Inferior parietal cortex (tissue), 1 donor: ENCODE data around the gene COL1A1.

Experiments
- DNase-seq: peaks from one replicate; pipeline ENCODE4 v3.0.0-alpha.2; 2016; ENCODE audit errors: extremely low spot score

The COL1A1 gene

DNA sequence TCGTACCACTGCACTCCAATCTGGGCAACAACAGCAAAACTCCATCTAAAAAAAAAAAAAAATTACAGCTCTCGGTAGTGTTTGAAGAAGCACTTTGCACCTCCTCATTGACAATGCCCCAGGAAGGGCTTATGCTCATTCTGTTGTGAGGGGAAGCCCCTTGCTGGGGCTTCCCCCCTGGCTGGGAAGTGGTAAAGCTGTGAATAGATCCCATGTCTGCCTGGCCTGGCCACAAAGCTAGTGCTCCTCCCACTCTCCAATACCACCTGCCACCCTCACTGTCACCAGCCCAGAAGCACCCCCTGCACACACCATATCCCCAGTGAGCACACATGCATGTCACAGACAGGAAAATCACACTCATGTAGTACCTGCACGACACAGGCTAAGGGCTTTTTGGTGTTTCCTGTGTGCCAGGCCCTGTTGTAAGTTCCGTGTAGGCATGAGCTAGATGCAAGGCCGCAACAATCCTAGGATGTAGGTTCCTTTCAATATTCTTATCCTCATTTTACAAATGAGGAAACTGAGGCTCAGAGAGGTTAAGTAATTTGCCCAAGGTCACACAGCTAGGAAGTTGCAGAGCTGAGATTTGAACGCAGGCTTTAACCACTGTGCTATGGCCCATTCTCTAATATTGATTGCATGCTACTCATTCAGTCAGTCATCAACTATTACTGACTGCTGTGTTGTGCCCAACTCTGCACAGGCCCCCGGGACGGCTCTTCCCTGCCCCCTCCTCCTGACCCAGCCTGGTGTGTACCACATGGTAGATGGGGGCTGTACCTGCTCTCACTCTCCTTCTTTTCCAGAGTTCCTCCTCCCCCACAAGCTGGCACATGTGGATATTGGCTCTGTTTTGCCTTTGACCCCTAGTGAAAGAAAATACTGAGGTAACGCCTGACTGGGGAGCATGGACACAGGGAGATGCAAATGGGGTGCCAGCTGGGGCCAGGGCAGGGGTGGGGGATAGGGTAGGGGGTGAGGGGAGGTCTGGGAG, 11.9 kb upstream of the COL1A1 start:
- no peak for DNase-seq

DNA sequence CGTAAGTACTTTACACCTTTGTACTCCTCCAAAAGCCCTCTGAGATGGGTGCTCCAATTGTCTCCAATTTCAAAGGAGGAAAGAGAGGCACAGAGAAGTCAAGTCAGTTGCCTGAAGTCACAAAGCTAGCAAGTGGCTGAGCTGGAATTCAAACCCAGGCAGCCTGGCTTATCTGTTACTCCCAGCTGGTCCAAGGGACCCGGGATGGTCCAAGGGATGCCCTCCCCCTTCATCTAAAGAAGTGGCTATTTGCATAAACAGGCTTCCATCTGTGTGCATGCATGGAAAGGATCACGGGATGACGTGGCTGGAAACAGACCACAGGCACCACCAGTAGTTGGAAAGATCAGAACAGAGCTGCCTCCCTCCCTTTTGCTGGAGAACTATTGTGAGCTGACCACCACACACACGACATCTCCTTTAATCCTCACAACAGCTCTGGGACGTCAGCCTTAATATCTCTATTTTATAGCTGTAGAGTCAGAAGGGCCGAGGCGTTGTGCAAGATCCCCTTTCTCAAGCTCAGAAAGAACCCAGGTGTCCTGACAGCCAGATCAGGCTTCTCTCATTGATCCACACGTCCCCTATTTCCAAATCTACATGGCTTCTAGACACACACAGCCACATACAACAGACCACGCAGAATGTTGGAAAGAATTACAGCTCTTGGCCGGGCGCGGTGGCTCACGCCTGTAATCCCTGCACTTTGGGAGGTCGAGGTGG, 10.9 kb upstream of the COL1A1 start:
- DNase-seq: no peak

GRCh38 chr17:50211249-50212120, 10.1 kb upstream of the COL1A1 start:
- DNase-seq: no peak

- DNase-seq: no peak
Measured at GRCh38 chr17:50210240-50211225, 9.1 kb upstream of the COL1A1 start.

DNA sequence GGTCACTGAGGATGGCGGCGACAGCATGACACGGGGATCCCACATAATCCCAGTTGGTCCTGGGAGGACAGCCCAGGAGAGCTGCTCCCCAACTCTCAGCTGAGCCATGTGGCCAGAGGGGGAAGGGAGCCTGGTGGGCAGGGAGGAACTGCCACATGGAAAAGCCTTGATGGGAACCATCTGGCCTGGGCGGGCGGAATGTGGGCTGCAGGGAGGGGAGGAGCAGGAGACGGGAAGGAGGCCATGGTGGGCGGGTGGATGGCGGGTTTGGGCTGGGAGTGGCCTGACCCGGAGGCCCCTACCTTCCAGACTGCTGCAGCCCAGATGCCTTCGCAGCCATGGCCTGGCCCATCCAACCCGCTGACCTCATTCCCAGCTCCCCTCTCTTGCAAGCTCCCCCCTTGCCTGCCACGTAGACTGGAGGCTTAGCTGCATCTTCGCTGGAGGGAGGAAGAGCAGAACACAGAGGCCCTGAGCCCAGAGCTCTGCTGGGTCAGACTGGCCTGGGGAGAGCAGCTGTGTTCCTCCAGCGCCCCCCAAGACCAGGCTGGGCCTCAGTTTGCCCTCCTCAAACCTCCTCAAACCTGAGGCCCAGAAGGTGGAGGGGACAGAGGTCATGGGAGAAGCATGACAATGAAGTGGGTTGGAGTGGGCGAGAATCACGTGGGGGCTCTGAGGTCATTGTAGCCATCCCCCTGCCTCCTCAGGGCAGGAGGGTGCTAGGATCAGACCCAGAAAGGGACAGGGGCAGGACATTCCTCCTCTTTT, 8.2 kb upstream of the COL1A1 start:
- no peak for DNase-seq

GRCh38 chr17:50209133-50209471, 7.7 kb upstream of the COL1A1 start:
- DNase-seq: no peak

DNA sequence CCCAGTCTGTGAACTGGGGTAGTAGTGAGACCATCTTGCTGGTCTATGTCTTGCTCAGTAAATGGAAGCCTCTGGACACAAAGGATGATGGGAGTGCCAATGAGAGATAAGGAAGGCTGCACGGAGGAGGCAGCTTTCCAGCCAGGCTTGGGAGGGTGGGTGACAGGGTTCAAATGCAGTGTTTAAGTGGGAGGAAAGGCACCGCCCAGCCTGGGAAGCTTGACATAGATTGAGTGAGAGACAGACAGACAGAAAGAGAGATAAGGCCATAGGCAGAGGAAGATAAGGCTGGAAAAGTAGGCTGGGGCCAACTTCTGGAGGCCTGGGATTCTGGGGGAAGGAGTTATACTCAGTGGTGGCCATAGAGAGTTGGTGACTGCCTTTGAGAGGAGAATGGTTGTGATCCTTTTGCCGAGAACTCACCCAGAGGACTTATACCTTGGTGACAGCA, 7.2 kb upstream of the COL1A1 start:
- no peak for DNase-seq

- DNase-seq: no peak
Measured at GRCh38 chr17:50207792-50208567, 6.5 kb upstream of the COL1A1 start.

GRCh38 chr17:50207315-50207714, 5.9 kb upstream of the COL1A1 start:
- no peak for DNase-seq

DNA sequence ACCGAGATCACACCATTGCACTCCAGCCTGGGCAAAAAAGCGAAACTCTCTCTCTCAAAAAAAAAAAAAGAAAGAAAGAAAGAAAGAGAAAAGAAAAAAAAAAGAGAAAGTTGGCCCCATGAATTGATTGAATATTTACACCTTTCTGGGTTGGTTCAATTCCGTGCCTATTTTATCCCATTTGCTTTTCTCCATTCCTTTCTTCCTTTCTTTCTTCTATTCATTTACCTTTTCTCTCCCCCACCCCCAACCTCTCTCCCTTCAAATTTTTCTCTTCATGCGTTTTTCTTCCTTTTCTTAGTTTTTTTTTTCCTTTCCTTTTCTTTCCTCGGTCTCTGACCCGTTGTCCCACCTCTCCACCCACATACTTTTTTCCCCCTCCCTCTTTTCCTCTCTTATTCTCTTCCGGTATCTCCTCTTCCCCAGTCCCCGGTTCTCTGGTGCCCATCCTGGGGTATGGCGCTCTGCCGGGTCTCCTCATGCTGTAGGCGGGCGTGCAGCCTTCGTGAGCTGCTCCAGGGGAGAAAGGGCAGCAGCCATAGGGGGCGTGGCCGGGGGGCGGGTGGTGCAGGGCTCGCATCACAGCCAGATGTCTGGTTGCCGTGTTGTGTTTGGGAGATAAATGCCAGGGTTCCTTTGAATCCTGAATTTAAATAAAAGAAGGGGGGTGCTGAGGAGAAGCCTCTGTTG, 5.3 kb upstream of the COL1A1 start:
- DNase-seq: no peak

DNA sequence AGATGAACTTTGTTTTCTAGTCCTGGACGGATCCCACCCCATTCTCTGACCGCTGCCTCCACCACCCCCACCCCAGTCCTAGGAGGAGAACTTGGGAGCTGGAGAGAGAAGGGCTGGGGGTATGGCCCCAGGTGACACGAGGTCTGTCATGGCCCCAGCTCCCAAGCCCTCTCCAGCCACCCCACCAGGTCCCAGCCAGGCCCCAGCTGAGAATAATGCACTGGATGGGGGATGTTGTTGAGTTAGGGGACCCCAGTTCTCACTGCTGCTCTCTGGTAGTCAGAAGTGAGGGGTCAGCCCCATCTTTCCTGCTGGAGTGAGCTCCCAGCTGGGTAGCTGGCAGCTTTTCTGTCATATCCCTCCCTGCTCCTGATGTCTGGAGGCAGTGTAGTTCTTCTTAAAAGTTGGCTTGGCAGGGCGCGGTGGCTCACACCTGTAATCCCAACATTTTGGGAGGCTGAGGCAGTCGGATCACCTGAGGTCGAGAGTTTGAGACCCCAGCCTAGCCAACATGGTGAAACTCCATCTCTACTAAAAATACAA, 4.6 kb upstream of the COL1A1 start:
- no peak for DNase-seq

- DNase-seq: no peak
Measured at GRCh38 chr17:50205111-50205962, 3.9 kb upstream of the COL1A1 start.

DNA sequence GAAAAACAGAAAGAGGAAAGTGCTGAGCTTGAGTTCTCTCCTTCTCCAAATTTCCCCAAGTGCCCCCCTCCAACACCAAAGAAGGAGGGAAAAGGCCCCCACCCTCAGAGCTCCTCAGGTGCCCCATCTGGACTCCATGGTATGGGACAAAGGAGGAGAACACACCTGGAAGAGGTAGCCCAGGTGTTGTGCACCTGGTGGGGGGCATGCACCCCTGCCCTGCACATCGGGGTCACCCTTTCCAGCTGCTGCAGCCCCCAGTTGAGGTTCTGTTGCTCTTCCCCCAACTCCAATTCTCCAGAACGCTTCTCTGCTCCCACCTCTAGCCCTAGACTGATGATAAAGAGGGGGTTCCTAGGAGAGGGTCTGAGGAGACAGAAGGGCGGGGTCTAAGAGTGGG, 3.0 kb upstream of the COL1A1 start:
- no peak for DNase-seq

DNA sequence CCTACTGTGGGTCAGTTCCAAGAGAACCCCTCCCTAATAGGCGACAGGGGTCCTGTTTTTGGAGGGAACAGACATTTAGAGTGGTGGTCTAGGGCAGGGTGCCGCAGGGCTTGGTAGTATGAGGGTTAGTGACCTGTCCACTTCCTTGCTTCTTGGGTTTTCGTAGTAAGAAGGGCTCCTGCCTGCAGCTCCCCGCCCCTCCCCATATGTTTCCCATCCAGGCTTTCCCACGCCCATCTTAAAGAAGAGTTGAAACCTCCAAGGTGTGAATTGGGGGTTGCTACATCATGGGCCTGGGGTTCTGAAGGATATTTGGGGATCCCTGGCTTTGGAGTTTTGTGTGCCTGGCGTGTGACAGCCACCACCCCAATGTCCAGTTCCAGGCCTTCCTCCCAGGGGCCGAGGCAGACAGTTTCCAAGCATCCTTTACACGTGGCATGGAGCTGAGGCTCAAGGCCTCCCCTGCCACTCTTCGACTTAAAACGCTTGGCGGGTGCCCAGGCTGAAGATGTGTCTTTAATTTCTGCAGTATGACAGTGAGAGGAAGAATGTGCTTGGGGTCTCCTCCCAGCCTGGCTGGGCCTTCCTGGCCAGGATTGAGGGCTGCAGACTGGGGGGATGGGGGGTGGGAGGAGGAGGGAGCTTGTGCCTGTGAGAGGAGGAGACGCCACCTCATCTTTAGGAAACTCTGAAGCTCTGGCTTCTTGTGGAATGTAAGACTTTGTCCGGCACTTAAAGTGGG, 2.3 kb upstream of the COL1A1 start:
- no peak for DNase-seq

DNA sequence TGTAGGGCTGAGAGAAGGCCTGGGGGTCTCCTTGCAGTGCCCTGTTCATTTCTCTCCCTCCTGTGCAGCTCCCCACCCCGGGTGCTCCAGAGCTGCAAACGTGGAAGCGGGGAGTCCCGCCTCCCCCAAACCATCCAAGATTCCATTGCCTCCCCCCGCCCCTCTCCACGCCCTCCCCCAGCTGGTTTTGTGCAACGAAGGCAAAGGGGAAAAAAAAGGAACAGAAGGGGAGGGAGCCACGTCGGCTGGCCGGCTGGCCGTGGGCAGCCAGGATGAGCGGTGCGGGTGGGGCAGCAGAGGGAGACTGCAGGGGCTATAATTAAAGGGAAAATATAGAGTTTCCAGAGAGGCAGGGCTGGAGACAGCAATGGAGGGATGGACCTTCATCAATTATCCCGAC, 1.7 kb upstream of the COL1A1 start:
- DNase-seq: no peak

DNA sequence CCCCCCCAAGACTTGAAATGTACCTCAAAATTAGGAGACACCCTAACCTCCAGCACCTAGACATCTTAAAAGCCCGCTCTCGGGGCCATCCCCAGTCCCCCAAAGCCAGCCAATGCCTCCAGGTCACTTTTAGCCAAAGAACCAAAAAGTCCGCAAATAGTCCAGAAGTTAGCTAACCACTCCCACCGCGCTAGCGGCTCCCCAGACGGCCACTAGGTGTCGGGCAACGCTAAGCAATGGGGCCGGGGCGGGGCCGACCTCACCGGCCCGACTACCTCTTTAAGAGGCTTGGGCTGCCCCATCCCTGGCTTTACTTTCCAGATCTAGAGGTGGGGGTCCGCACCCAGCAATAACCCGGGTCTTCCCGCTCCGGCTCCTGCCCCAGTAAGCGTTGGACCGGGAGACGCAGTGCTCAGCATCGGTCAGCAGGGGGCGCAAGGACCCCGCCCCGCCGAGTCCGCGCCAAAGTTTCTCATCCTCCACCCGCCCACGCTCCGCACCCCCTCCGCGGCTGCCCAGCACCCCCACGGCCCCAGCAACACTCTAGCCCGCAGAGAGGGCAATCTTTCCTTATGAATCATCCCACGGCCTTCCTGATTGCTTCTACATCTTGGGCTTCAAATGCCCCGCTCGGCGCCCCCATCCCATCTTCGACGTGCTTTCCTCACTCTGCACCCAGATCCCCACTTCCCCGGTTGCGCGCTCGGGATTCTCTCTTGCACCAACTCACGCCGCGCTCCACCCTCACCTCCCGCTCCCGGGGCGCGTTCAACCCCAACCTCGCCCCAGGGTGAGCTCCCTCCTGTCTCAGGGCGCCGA, 765 bp downstream of the COL1A1 start:
- peak; percentile 59 for DNase-seq
